HepG2 (cell line): Measurements from ENCODE around the gene LUC7L2. TPM values are rescaled to one million over a fixed set of nuclear protein-coding genes. Genes with fewer than 3 reads are reported as not detected.
A peak's percentile ranks its signal among the peaks of the same experiment; 100 is the strongest.

Source experiments
- CBX2 ChIP-seq, 2 experiments: fragments of 200-600 bp in 1 of 2; sonication (generic); formaldehyde crosslinking in 1 of 2; IDR thresholded peaks; 2 replicates each; pipeline versions ENCODE4 v1.7.0 to v1.8.1; 2018 to 2022; ENCODE audit warnings: low read depth in 2 of 2, low read length in 1 of 2, mild to moderate bottlenecking in 1 of 2, missing genetic modification reagents in 1 of 2
- FOXK1 ChIP-seq: sonication (generic); formaldehyde crosslinking; IDR thresholded peaks from 2 replicates; pipeline ENCODE4 v1.4.0; 2020; ENCODE audit warnings: low read depth, missing genetic modification reagents, borderline replicate concordance
- KLF6 ChIP-seq: IDR thresholded peaks from 2 replicates; pipeline ENCODE4 v1.8.0; 2016; ENCODE audit warnings: missing biosample characterization, missing genetic modification reagents
- NFE2L2 ChIP-seq: fragments of 150-350 bp; IDR thresholded peaks from 2 replicates; pipeline ENCODE4 v1.6.1; 2014; ENCODE audit warnings: low read length
- PREB ChIP-seq: sonication (generic); formaldehyde crosslinking; IDR thresholded peaks from 2 replicates; pipeline ENCODE4 v1.4.0; 2020; ENCODE audit warnings: missing genetic modification reagents
- SAP130 ChIP-seq: IDR thresholded peaks from 2 replicates; pipeline ENCODE4 v1.6.1; 2016; ENCODE audit warnings: low read depth
- SCMH1 ChIP-seq: sonication (generic); formaldehyde crosslinking; IDR thresholded peaks from 2 replicates; pipeline ENCODE4 v1.9.0; 2021; ENCODE audit warnings: missing genetic modification reagents, mild to moderate bottlenecking, borderline replicate concordance
- SP4 ChIP-seq: sonication (generic); formaldehyde crosslinking; IDR thresholded peaks from 2 replicates; pipeline ENCODE4 v1.8.1; 2023; ENCODE audit warnings: mild to moderate bottlenecking, missing genetic modification reagents
- THAP11 ChIP-seq: IDR thresholded peaks from 2 replicates; pipeline ENCODE4 v1.6.1; 2016; ENCODE audit warnings: missing biosample characterization, missing genetic modification reagents
- ZBTB7A ChIP-seq: sonication (generic); formaldehyde crosslinking; IDR thresholded peaks from 2 replicates; pipeline ENCODE4 v1.8.0; 2022; ENCODE audit warnings: mild to moderate bottlenecking, missing genetic modification reagents
- ZNF329 ChIP-seq: sonication (generic); formaldehyde crosslinking; IDR thresholded peaks from 2 replicates; pipeline ENCODE4 v1.9.0; 2021; ENCODE audit warnings: low read depth, mild to moderate bottlenecking, missing genetic modification reagents
- ZNF564 ChIP-seq: sonication (generic); formaldehyde crosslinking; IDR thresholded peaks from 2 replicates; pipeline ENCODE4 v1.8.1; 2023; ENCODE audit warnings: mild to moderate bottlenecking, missing genetic modification reagents
- ZNF598 ChIP-seq: sonication (generic); formaldehyde crosslinking; IDR thresholded peaks from 2 replicates; pipeline ENCODE4 v1.5.1; 2020; ENCODE audit warnings: mild to moderate bottlenecking, missing genetic modification reagents, borderline replicate concordance
- ZNF616 ChIP-seq: sonication (generic); formaldehyde crosslinking; IDR thresholded peaks from 2 replicates; pipeline ENCODE4 v1.5.0; 2020; ENCODE audit warnings: low read depth, mild to moderate bottlenecking, missing genetic modification reagents
- ZSCAN25 ChIP-seq: sonication (generic); formaldehyde crosslinking; IDR thresholded peaks from 2 replicates; pipeline ENCODE4 v1.8.0; 2022; ENCODE audit warnings: mild to moderate bottlenecking, missing genetic modification reagents
- polyA plus RNA-seq, 8 experiments: library from polyadenylated mRNA; depleted of rRNA in 3 of 8; stranded (reverse) in 7 of 8; unstranded in 1 of 8; fragments of >200 nt; fragmentation: Illumina TruSeq in 4 of 8; extraction: Trizol in 4 of 8; gene quantifications; 2 replicates each; pipeline versions ENCODE4 v1.2.1 to v1.2.3, GENCODE V29; 2011 to 2016; ENCODE audit warnings: low read depth in 4 of 8, missing spikeins in 1 of 8, mixed read lengths in 1 of 8; ENCODE audit not compliant: insufficient read depth in 1 of 8
- total RNA-seq, 5 experiments: library from RNA; depleted of rRNA; stranded (reverse); fragments of >200 nt; fragmentation: Illumina TruSeq; extraction: Trizol; gene quantifications; 2 replicates each; pipeline ENCODE4 v1.2.3, GENCODE V29; 2016; ENCODE audit warnings: low read depth in 1 of 5
- TF ChIP-seq, protein P1 (sequence below): sonication (generic); formaldehyde crosslinking; conservative IDR thresholded peaks from 2 replicates; pipeline ENCODE4 v1.4.0; 2020; ENCODE audit warnings: mild to moderate bottlenecking, missing genetic modification reagents, moderate library complexity
- TF ChIP-seq, protein P2 (sequence below): sonication (generic); formaldehyde crosslinking; IDR thresholded peaks from 2 replicates; pipeline ENCODE4 v1.5.1; 2020; ENCODE audit warnings: missing genetic modification reagents, mild to moderate bottlenecking, borderline replicate concordance
- TF ChIP-seq, protein P3 (sequence below): sonication (generic); formaldehyde crosslinking; IDR thresholded peaks from 2 replicates; pipeline ENCODE4 v1.4.0; 2020; ENCODE audit warnings: missing genetic modification reagents

LUC7L2 gene
- total and polyA plus RNA-seq, 2 of the 13 experiments (the other 11 are each of a cell fraction or from before 2014, with no cell fraction given): 17.9 to 50.7 TPM

GRCh38 chr7:139340037-139340807, 19.5 kb upstream of the LUC7L2 start (continued):
- no peak for TF ChIP-seq CBX2 (IDR thresholded peaks at IDR 0.05; ENCODE audit: low read depth, low read length)
- TF ChIP-seq CBX2 (CRISPR knock-in tag; IDR thresholded peaks at IDR 0.05; ENCODE audit: low read depth): no peak; the same call in 1 of the 2 replicates
- no peak for TF ChIP-seq ZBTB7A
- TF ChIP-seq ZNF616 (CRISPR knock-in tag): peak; percentile 52; the same call in 1 of the 2 replicates
- TF ChIP-seq SP4: no peak
- TF ChIP-seq, protein P1, sequence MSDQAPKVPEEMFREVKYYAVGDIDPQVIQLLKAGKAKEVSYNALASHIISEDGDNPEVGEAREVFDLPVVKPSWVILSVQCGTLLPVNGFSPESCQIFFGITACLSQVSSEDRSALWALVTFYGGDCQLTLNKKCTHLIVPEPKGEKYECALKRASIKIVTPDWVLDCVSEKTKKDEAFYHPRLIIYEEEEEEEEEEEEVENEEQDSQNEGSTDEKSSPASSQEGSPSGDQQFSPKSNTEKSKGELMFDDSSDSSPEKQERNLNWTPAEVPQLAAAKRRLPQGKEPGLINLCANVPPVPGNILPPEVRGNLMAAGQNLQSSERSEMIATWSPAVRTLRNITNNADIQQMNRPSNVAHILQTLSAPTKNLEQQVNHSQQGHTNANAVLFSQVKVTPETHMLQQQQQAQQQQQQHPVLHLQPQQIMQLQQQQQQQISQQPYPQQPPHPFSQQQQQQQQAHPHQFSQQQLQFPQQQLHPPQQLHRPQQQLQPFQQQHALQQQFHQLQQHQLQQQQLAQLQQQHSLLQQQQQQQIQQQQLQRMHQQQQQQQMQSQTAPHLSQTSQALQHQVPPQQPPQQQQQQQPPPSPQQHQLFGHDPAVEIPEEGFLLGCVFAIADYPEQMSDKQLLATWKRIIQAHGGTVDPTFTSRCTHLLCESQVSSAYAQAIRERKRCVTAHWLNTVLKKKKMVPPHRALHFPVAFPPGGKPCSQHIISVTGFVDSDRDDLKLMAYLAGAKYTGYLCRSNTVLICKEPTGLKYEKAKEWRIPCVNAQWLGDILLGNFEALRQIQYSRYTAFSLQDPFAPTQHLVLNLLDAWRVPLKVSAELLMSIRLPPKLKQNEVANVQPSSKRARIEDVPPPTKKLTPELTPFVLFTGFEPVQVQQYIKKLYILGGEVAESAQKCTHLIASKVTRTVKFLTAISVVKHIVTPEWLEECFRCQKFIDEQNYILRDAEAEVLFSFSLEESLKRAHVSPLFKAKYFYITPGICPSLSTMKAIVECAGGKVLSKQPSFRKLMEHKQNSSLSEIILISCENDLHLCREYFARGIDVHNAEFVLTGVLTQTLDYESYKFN (CRISPR knock-in tag): no peak; the same call in 1 of the 2 replicates
- TF ChIP-seq ZNF329 (CRISPR knock-in tag): no peak
- no peak; the same call in 1 of the 2 replicates for TF ChIP-seq KLF6 (CRISPR knock-in tag)
- TF ChIP-seq THAP11 (CRISPR knock-in tag): peak; percentile 97
- TF ChIP-seq PREB (CRISPR knock-in tag): no peak
- TF ChIP-seq, protein P2, sequence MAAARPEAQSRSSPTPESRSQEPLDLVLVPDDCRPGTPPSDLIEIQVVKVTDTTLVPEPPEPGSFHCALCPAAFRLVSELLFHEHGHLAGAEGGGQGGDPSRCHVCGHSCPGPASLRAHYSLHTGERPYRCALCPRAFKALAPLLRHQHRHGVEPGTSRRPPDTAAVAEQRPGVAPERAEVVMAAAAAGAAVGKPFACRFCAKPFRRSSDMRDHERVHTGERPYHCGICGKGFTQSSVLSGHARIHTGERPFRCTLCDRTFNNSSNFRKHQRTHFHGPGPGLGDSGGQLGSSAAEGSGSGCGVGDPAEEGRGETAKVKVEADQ (CRISPR knock-in tag): no peak; the same call in 1 of the 2 replicates
- TF ChIP-seq SCMH1 (CRISPR knock-in tag): no peak
- no peak; the same call in 1 of the 2 replicates for TF ChIP-seq ZNF564 (CRISPR knock-in tag)
- no peak for TF ChIP-seq FOXK1 (CRISPR knock-in tag)
- peak; percentile 93; the same call in 1 of the 2 replicates for TF ChIP-seq ZNF598 (CRISPR knock-in tag)
- TF ChIP-seq NFE2L2: no peak
- TF ChIP-seq ZSCAN25: 0 out of 2 replicates have a peak, but pooled peaks have one; percentile 33
- peak; percentile 83 for TF ChIP-seq SAP130 (CRISPR knock-in tag)
- TF ChIP-seq, protein P3, sequence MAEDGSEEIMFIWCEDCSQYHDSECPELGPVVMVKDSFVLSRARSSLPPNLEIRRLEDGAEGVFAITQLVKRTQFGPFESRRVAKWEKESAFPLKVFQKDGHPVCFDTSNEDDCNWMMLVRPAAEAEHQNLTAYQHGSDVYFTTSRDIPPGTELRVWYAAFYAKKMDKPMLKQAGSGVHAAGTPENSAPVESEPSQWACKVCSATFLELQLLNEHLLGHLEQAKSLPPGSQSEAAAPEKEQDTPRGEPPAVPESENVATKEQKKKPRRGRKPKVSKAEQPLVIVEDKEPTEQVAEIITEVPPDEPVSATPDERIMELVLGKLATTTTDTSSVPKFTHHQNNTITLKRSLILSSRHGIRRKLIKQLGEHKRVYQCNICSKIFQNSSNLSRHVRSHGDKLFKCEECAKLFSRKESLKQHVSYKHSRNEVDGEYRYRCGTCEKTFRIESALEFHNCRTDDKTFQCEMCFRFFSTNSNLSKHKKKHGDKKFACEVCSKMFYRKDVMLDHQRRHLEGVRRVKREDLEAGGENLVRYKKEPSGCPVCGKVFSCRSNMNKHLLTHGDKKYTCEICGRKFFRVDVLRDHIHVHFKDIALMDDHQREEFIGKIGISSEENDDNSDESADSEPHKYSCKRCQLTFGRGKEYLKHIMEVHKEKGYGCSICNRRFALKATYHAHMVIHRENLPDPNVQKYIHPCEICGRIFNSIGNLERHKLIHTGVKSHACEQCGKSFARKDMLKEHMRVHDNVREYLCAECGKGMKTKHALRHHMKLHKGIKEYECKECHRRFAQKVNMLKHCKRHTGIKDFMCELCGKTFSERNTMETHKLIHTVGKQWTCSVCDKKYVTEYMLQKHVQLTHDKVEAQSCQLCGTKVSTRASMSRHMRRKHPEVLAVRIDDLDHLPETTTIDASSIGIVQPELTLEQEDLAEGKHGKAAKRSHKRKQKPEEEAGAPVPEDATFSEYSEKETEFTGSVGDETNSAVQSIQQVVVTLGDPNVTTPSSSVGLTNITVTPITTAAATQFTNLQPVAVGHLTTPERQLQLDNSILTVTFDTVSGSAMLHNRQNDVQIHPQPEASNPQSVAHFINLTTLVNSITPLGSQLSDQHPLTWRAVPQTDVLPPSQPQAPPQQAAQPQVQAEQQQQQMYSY (CRISPR knock-in tag): 0 out of 2 replicates have a peak, but pooled peaks have one; percentile 26
